ENCODE data around the gene COPZ1. TPM values are rescaled to one million over a fixed set of nuclear protein-coding genes. Genes with fewer than 3 reads are reported as not detected.

COPZ1 gene
- total and polyA plus RNA-seq, 9 of the 15 experiments (the other 6 are each of a cell fraction or from before 2014, with no cell fraction given), result 137 to 487 (median 233) TPM

- TF ChIP-seq CTCF (IDR thresholded peaks at IDR 0.05 in 2 of 3, conservative IDR thresholded peaks at IDR 0.05 in 1 of 3; ENCODE audit: insufficient read depth in 2 of 3, low read depth in 1 of 3, low read length in 3 of 3) (no peak), ZNF395 (CRISPR knock-in tag; IDR thresholded peaks at IDR 0.05) (no peak), GTF2B (IDR thresholded peaks at IDR 0.05; ENCODE audit: extremely low read depth, insufficient read length) (no peak), ZBTB34 (CRISPR knock-in tag; IDR thresholded peaks at IDR 0.05) (no peak), SPI1 (IDR thresholded peaks at IDR 0.05; ENCODE audit: borderline replicate concordance, low read depth, low read length) (no peak), ZNF212 (CRISPR knock-in tag; IDR thresholded peaks at IDR 0.05) (no peak)
Measured at GRCh38 chr12:54389134-54389508, 64.2 kb downstream of the COPZ1 start (continued).
